Renal cortical epithelial cell (primary cell): ENCODE results near the gene THAP10. TPM values are rescaled to one million over a fixed set of nuclear protein-coding genes. Genes with fewer than 3 reads are reported as not detected.
"Not testable (repeated sequence)": the region's sequence is repeated elsewhere in the genome, so short reads cannot be mapped to it uniquely, and the experiment has no call there.

Source experiments
- DNase-seq: peaks from one replicate; pipeline ENCODE4 v3.0.0-alpha.2; 2011; ENCODE audit warnings: low read depth
- total RNA-seq: library from RNA; depleted of rRNA; stranded (reverse); fragments of >200 nt; gene quantifications from 2 replicates; pipeline ENCODE4 v1.2.3, GENCODE V29; 2014

Gene THAP10
- total RNA-seq, 1 donor from 2014 or later: 2.4 TPM

- DNase-seq: no peak
Measured at GRCh38 chr15:70876683-70877082, 15.6 kb downstream of the THAP10 start.

- no peak for DNase-seq
Measured at GRCh38 chr15:70876011-70876410, 16.2 kb downstream of the THAP10 start.

- DNase-seq: peak; percentile 48
Measured at GRCh38 chr15:70875001-70875782, 17.0 kb downstream of the THAP10 start.

- DNase-seq: no peak
Measured at GRCh38 chr15:70873232-70874054, 18.8 kb downstream of the THAP10 start.

GRCh38 chr15:70871490-70871889 lies 20.7 kb downstream of the THAP10 start:
- DNase-seq: not testable (repeated sequence)

GRCh38 chr15:70870051-70870450 lies 22.2 kb downstream of the THAP10 start:
- peak; percentile 64 for DNase-seq

GRCh38 chr15:70869346-70869745 lies 22.9 kb downstream of the THAP10 start:
- no peak for DNase-seq

- DNase-seq: peak; percentile 50
Measured at GRCh38 chr15:70867911-70868467, 24.2 kb downstream of the THAP10 start.

- DNase-seq: no peak
Measured at GRCh38 chr15:70866982-70867641, 25.1 kb downstream of the THAP10 start.

GRCh38 chr15:70863450-70864218 lies 28.6 kb downstream of the THAP10 start:
- DNase-seq: peak; percentile 78

- DNase-seq: no peak
Measured at GRCh38 chr15:70859998-70860397, 32.2 kb downstream of the THAP10 start.

- DNase-seq: no peak
Measured at GRCh38 chr15:70859322-70859908, 32.8 kb downstream of the THAP10 start.

- not testable (repeated sequence) for DNase-seq
Measured at GRCh38 chr15:70858614-70859321, 33.5 kb downstream of the THAP10 start.

GRCh38 chr15:70857562-70858285 lies 34.5 kb downstream of the THAP10 start:
- DNase-seq: no peak

GRCh38 chr15:70856884-70857561 lies 35.2 kb downstream of the THAP10 start:
- peak; percentile 92 for DNase-seq

- DNase-seq: no peak
Measured at GRCh38 chr15:70856177-70856883, 35.9 kb downstream of the THAP10 start.

GRCh38 chr15:70855764-70856163 lies 36.5 kb downstream of the THAP10 start:
- DNase-seq: no peak

- DNase-seq: peak; percentile 47
Measured at GRCh38 chr15:70854666-70854976, 37.6 kb downstream of the THAP10 start.
